ENCODE data around the gene SMDT1.
A peak's percentile ranks its signal among the peaks of the same experiment; 100 is the strongest.

DNA sequence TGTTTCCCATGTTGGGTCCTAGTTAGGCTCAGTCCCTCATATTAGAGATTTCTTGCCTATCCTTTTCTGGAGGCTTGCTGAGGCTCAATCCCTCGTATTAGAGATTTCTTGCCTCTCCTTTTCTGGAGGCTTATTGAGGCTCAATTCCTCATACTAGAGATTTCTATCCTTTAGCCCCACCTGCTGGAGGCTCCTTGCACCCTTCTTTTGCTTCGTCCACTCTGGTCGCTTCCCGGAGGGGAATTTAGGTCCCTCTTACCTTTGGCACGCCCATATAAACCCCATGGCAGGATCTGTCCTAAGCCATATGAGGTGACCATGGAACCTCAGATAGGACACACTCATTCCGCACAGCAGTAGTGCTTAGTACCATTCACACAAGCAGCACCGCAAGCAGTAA lies 35.2 kb downstream of the SMDT1 start:
- TF ChIP-seq POLR2A (IDR thresholded peaks at IDR 0.05) = no peak
- TF ChIP-seq, protein P1, sequence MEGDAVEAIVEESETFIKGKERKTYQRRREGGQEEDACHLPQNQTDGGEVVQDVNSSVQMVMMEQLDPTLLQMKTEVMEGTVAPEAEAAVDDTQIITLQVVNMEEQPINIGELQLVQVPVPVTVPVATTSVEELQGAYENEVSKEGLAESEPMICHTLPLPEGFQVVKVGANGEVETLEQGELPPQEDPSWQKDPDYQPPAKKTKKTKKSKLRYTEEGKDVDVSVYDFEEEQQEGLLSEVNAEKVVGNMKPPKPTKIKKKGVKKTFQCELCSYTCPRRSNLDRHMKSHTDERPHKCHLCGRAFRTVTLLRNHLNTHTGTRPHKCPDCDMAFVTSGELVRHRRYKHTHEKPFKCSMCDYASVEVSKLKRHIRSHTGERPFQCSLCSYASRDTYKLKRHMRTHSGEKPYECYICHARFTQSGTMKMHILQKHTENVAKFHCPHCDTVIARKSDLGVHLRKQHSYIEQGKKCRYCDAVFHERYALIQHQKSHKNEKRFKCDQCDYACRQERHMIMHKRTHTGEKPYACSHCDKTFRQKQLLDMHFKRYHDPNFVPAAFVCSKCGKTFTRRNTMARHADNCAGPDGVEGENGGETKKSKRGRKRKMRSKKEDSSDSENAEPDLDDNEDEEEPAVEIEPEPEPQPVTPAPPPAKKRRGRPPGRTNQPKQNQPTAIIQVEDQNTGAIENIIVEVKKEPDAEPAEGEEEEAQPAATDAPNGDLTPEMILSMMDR (IDR thresholded peaks at IDR 0.05 in 8 of 11, conservative IDR thresholded peaks at IDR 0.05 in 3 of 11) = peak in 3 of 11 experiments; percentile 12 to 25 (median 20)
